PFSK-1 (cell line): ENCODE data around the gene LTA4H.

Experiments used
- POLR2AphosphoS5 ChIP-seq: IDR thresholded peaks from 2 replicates; pipeline ENCODE4 v1.6.1; 2012; ENCODE audit warnings: low read depth, mild to moderate bottlenecking, control low read depth, low read length, moderate library complexity
- REST ChIP-seq, 2 experiments: IDR thresholded peaks; 2 replicates each; pipeline versions ENCODE4 v1.6.1 to v1.8.0; 2011 to 2012; ENCODE audit warnings: low read depth in 2 of 2, low read length in 2 of 2, control low read depth in 1 of 2, inconsistent platforms in 1 of 2, mild to moderate bottlenecking in 1 of 2, moderate library complexity in 1 of 2; ENCODE audit not compliant: insufficient read depth in 1 of 2
- SIN3A ChIP-seq: IDR thresholded peaks from 2 replicates; pipeline ENCODE4 v1.6.1; 2012; ENCODE audit warnings: mild to moderate bottlenecking, low read length, moderate library complexity, borderline replicate concordance; ENCODE audit not compliant: insufficient read depth
- TAF1 ChIP-seq: IDR thresholded peaks from 2 replicates; pipeline ENCODE4 v1.6.1; 2012; ENCODE audit warnings: low read length, control low read depth, borderline replicate concordance; ENCODE audit not compliant: insufficient read depth

DNA sequence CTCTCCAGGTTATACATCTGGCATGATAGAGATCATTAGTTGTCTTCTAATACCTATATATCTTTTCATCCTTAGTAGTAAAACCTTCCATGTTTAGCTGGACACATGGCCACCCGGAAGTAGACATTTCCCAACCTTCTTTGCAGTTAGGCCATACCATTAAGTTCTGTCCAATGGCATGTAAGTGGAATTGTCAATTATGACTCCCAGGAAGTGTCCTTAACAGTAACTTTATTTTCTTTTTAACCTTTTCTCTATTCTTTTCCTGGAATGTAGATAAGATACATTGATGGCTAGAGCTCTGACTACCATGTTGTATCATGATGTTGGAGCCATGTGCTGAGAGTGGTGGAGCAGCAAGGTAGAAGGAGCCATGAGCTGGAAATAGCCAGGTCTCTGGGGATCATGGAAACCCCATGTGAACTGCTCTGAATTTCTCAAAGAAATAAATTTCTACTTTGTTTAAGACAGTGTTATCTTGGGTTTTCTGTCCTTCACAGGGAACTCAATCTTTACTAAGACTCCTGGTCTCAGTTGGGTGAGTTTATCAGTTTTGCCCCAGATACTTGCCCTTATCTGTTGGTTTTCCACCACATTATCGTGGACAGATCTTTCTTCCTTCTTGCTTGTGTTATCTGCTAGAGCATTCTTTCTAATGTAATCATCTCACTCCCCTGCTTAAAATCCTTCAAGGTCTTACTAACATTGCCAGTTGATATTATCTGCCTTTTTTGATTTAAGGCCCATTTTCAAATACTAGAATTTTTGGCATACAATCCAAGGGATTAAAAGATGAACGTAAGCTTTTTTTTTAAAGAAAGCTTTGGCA lies 5.1 kb upstream of the LTA4H start:
- TF ChIP-seq POLR2AphosphoS5 = no peak
- no peak for TF ChIP-seq SIN3A
- TF ChIP-seq REST (IDR thresholded peaks at IDR 0.05; ENCODE audit: insufficient read depth in 1 of 2, low read depth in 2 of 2, low read length in 2 of 2) = no peak
- no peak for TF ChIP-seq TAF1
